SK-N-MC (cell line): ENCODE data around the gene KCNJ10.

Experiments used
- DNase-seq: peaks from one replicate; pipeline ENCODE4 v3.0.0-alpha.2; 2011; ENCODE audit warnings: low read depth, low spot score
- H3K27ac ChIP-seq: fragments of 200-600 bp; sonication (generic); 2 replicates; pipeline ENCODE4 v1.5.1; 2016; ENCODE audit warnings: mixed run types
- H3K36me3 ChIP-seq: fragments of 200-600 bp; sonication (generic); 2 replicates; pipeline ENCODE4 v1.6.1; 2017; ENCODE audit warnings: antibody characterized with exemption, low read length, mixed read lengths; ENCODE audit not compliant: insufficient read depth
- H3K4me3 ChIP-seq: fragments of 200-600 bp; sonication (generic); 2 replicates; pipeline ENCODE4 v1.5.1; 2016
- H3K9ac ChIP-seq: fragments of 200-600 bp; sonication (generic); 2 replicates; pipeline ENCODE4 v1.8.0; 2017; ENCODE audit warnings: mixed run types, mixed read lengths; ENCODE audit not compliant: insufficient read length
- H3K9me3 ChIP-seq: fragments of 200-600 bp; sonication (generic); 2 replicates; pipeline ENCODE4 v1.6.1; 2017; ENCODE audit warnings: low read depth, mild to moderate bottlenecking, antibody characterized with exemption, low read length, moderate library complexity, mixed read lengths
- EZH2 ChIP-seq: fragments of 200-600 bp; sonication (generic); IDR thresholded peaks from one replicate; pipeline ENCODE4 v1.6.1; 2017; ENCODE audit warnings: antibody characterized with exemption
- FOXP2 ChIP-seq: optimal IDR thresholded peaks from 2 replicates; pipeline ENCODE3; 2011; ENCODE audit warnings: mild to moderate bottlenecking, moderate library complexity; ENCODE audit not compliant: insufficient read depth; ENCODE audit errors: extremely low read length, control extremely low read depth
- POLR2AphosphoS5 ChIP-seq: IDR thresholded peaks from 2 replicates; pipeline ENCODE4 v1.6.1; 2012; ENCODE audit warnings: mild to moderate bottlenecking, low read depth, low read length, borderline replicate concordance

Gene KCNJ10

GRCh38 chr1:159972443-159973205 is 97.3 kb downstream of the KCNJ10 start:
- DNase-seq, result no peak
- Histone ChIP-seq H3K4me3 (no peak overlapping the region), H3K27ac (no peak overlapping the region), H3K9me3 (no peaks in the 10 kb centered on the region), H3K9ac (no peak overlapping the region), H3K36me3 (no peaks in the 10 kb centered on the region)
- TF ChIP-seq POLR2AphosphoS5 (no peak), FOXP2 (no peak)

GRCh38 chr1:159970932-159971342 is 99.0 kb downstream of the KCNJ10 start:
- no peaks in the 10 kb centered on the region for H3K9me3 ChIP-seq
- DNase-seq, result no peak
- TF ChIP-seq POLR2AphosphoS5 (no peak), FOXP2 (no peak), EZH2 (no peak)
- H3K9ac ChIP-seq, result no peak overlapping the region
- H3K36me3 ChIP-seq, result no peaks in the 10 kb centered on the region
- H3K4me3 ChIP-seq, result no peak overlapping the region
- no peak overlapping the region for H3K27ac ChIP-seq

- H3K9me3 ChIP-seq, result no peaks in the 10 kb centered on the region
- no peak overlapping the region for H3K9ac ChIP-seq
- no peak overlapping the region for H3K4me3 ChIP-seq
- DNase-seq, result no peak
- no peaks in the 10 kb centered on the region for H3K36me3 ChIP-seq
- H3K27ac ChIP-seq, result no peak overlapping the region
- TF ChIP-seq EZH2 (no peak), POLR2AphosphoS5 (no peak), FOXP2 (no peak)
These were observed 101.1 kb downstream of the KCNJ10 start for GRCh38 chr1:159968901-159969300.

GRCh38 chr1:159965263-159965662 is 104.7 kb downstream of the KCNJ10 start:
- Histone ChIP-seq H3K27ac (no peak overlapping the region), H3K9ac (no peak overlapping the region), H3K36me3 (no peaks in the 10 kb centered on the region), H3K4me3 (no peak overlapping the region), H3K9me3 (no peaks in the 10 kb centered on the region)
- TF ChIP-seq POLR2AphosphoS5 (no peak), EZH2 (no peak), FOXP2 (no peak)
- DNase-seq, result no peak

- no peaks in the 10 kb centered on the region for H3K9me3 ChIP-seq
- TF ChIP-seq POLR2AphosphoS5 (no peak), FOXP2 (no peak), EZH2 (no peak)
- no peak overlapping the region for H3K27ac ChIP-seq
- H3K36me3 ChIP-seq, result no peaks in the 10 kb centered on the region
- no peak for DNase-seq
- no peak overlapping the region for H3K4me3 ChIP-seq
- no peak overlapping the region for H3K9ac ChIP-seq
These were observed 105.8 kb downstream of the KCNJ10 start for GRCh38 chr1:159964144-159964543.

- H3K9ac ChIP-seq, result no peak overlapping the region
- no peaks in the 10 kb centered on the region for H3K36me3 ChIP-seq
- H3K4me3 ChIP-seq, result no peak overlapping the region
- H3K27ac ChIP-seq, result no peak overlapping the region
- no peaks in the 10 kb centered on the region for H3K9me3 ChIP-seq
- DNase-seq, result no peak
- no peak for TF ChIP-seq FOXP2
- TF ChIP-seq EZH2, result no peak
- no peak for TF ChIP-seq POLR2AphosphoS5
These were observed 107.8 kb downstream of the KCNJ10 start for GRCh38 chr1:159962176-159962575.

- H3K36me3 ChIP-seq, result no peaks in the 10 kb centered on the region
- H3K9ac ChIP-seq, result no peak overlapping the region
- H3K4me3 ChIP-seq, result no peak overlapping the region
- no peak for DNase-seq
- no peaks in the 10 kb centered on the region for H3K9me3 ChIP-seq
- no peak overlapping the region for H3K27ac ChIP-seq
- TF ChIP-seq FOXP2 (no peak), POLR2AphosphoS5 (no peak), EZH2 (no peak)
These were observed 108.3 kb downstream of the KCNJ10 start for GRCh38 chr1:159961636-159962035.

GRCh38 chr1:159960721-159961381 is 109.1 kb downstream of the KCNJ10 start:
- DNase-seq, result no peak
- TF ChIP-seq POLR2AphosphoS5, result no peak
- TF ChIP-seq FOXP2, result no peak
- no peak for TF ChIP-seq EZH2
- Histone ChIP-seq H3K9ac (no peak overlapping the region), H3K4me3 (no peak overlapping the region), H3K9me3 (no peaks in the 10 kb centered on the region), H3K27ac (no peak overlapping the region), H3K36me3 (no peaks in the 10 kb centered on the region)

- no peak overlapping the region for H3K4me3 ChIP-seq
- no peaks in the 10 kb centered on the region for H3K9me3 ChIP-seq
- H3K36me3 ChIP-seq, result no peaks in the 10 kb centered on the region
- DNase-seq, result no peak
- TF ChIP-seq FOXP2 (no peak), EZH2 (no peak), POLR2AphosphoS5 (no peak)
- no peak overlapping the region for H3K9ac ChIP-seq
- no peak overlapping the region for H3K27ac ChIP-seq
These were observed 110.5 kb downstream of the KCNJ10 start for GRCh38 chr1:159959451-159959850.
